ENCODE measurements around the gene TMEM260. TPM values are rescaled to one million over a fixed set of nuclear protein-coding genes. Genes with fewer than 3 reads are reported as not detected.

The TMEM260 gene
- total and polyA plus RNA-seq, 10 of the 15 experiments (the other 5 are each of a cell fraction or from before 2014, with no cell fraction given): 3.2 to 13.6 (median 11.0) TPM

GRCh38 chr14:56539862-56540261 lies 39.7 kb upstream of the TMEM260 start (continued):
- TF ChIP-seq MTA2 (IDR thresholded peaks at IDR 0.05; ENCODE audit: low read depth) (no peak), EZH2 (IDR thresholded peaks at IDR 0.05; ENCODE audit: borderline replicate concordance, control insufficient read depth, low read depth, low read length) (no peak), SIN3A (IDR thresholded peaks at IDR 0.05; ENCODE audit: low read depth, low read length) (no peak), ATF2 (IDR thresholded peaks at IDR 0.05; ENCODE audit: low read length) (no peak)

- ChIA-PET CTCF (no interaction called here), SMC1A (ENCODE audit: uncharacterized antibody, unreplicated experiment) (no interaction called here), RAD21 (ENCODE audit: unreplicated experiment) (no interaction called here), POLR2A (no interaction called here)
- no peak for FAIRE-seq
- no TSS peak for BruUV-seq (replicated peaks)
- Histone ChIP-seq H3K4me3 (no peak overlapping the region), H3K9me3 (replicated peaks; ENCODE audit: control insufficient read depth, insufficient read depth, low read length) (no peaks in the 10 kb centered on the region), H3K27me3 (replicated peaks in 1 of 2; ENCODE audit: control insufficient read depth in 2 of 2, insufficient read depth in 2 of 2, low read length in 1 of 2) (no peaks in the 10 kb centered on the region), H3K79me2 (ENCODE audit: control insufficient read depth, insufficient read depth, low read length) (no peaks in the 10 kb centered on the region), H3K27ac (ENCODE audit: control insufficient read depth, insufficient read depth) (no peak overlapping the region), H4K20me1 (ENCODE audit: control insufficient read depth, insufficient read depth) (no peaks in the 10 kb centered on the region), H3K9ac (ENCODE audit: control insufficient read depth, insufficient read depth, low read length) (no peak overlapping the region), H2AFZ (ENCODE audit: control insufficient read depth, low read depth, low read length) (no peak overlapping the region), H3K36me3 (ENCODE audit: control insufficient read depth in 2 of 2, insufficient read depth in 2 of 2, low read length in 1 of 2) (no peaks in the 10 kb centered on the region), H3K4me1 (ENCODE audit: control insufficient read depth, insufficient read depth, low read length) (no peaks in the 10 kb centered on the region), H3K4me2 (ENCODE audit: control insufficient read depth, insufficient read depth) (no peak overlapping the region)
- in situ Hi-C loops (cut with MboI) (no loop called here), intact Hi-C loops (cut with micrococcal nuclease; ENCODE audit: unreplicated experiment) (no loop called here)
- no peak for DNase-seq (ENCODE audit: low read depth, low spot score)
- no peak for ATAC-seq
- TF ChIP-seq, protein P1, sequence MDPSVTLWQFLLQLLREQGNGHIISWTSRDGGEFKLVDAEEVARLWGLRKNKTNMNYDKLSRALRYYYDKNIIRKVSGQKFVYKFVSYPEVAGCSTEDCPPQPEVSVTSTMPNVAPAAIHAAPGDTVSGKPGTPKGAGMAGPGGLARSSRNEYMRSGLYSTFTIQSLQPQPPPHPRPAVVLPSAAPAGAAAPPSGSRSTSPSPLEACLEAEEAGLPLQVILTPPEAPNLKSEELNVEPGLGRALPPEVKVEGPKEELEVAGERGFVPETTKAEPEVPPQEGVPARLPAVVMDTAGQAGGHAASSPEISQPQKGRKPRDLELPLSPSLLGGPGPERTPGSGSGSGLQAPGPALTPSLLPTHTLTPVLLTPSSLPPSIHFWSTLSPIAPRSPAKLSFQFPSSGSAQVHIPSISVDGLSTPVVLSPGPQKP (IDR thresholded peaks at IDR 0.05; ENCODE audit: low read depth, low read length): no peak
- TF ChIP-seq, protein P2, sequence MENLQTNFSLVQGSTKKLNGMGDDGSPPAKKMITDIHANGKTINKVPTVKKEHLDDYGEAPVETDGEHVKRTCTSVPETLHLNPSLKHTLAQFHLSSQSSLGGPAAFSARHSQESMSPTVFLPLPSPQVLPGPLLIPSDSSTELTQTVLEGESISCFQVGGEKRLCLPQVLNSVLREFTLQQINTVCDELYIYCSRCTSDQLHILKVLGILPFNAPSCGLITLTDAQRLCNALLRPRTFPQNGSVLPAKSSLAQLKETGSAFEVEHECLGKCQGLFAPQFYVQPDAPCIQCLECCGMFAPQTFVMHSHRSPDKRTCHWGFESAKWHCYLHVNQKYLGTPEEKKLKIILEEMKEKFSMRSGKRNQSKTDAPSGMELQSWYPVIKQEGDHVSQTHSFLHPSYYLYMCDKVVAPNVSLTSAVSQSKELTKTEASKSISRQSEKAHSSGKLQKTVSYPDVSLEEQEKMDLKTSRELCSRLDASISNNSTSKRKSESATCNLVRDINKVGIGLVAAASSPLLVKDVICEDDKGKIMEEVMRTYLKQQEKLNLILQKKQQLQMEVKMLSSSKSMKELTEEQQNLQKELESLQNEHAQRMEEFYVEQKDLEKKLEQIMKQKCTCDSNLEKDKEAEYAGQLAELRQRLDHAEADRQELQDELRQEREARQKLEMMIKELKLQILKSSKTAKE (IDR thresholded peaks at IDR 0.05; ENCODE audit: low read depth, poor library complexity, severe bottlenecking): no peak
- no peak for TF ChIP-seq TCF3 (IDR thresholded peaks at IDR 0.05; ENCODE audit: borderline replicate concordance, insufficient read depth, low read depth, low read length)
- TF ChIP-seq TCF7 (IDR thresholded peaks at IDR 0.05; ENCODE audit: borderline replicate concordance): no peak
- TF ChIP-seq NFXL1 (IDR thresholded peaks at IDR 0.05; ENCODE audit: borderline replicate concordance): no peak
- no peak for TF ChIP-seq TCF12 (IDR thresholded peaks at IDR 0.05; ENCODE audit: low read depth, low read length)
- TF ChIP-seq ETV6 (conservative IDR thresholded peaks at IDR 0.05 in 1 of 2, IDR thresholded peaks at IDR 0.05 in 1 of 2; ENCODE audit: borderline replicate concordance in 1 of 2, low read depth in 1 of 2): no peak
- TF ChIP-seq EED (IDR thresholded peaks at IDR 0.05; ENCODE audit: low read depth): no peak
- no peak for TF ChIP-seq NR2F1 (conservative IDR thresholded peaks at IDR 0.05)
- no peak for TF ChIP-seq CBX3 (IDR thresholded peaks at IDR 0.05; ENCODE audit: borderline replicate concordance, low read depth)
- TF ChIP-seq EP300 (IDR thresholded peaks at IDR 0.05; ENCODE audit: borderline replicate concordance in 1 of 2, control insufficient read depth in 1 of 2, low read depth in 2 of 2, low read length in 2 of 2): no peak
- no peak for TF ChIP-seq DPF2 (IDR thresholded peaks at IDR 0.05)
- TF ChIP-seq FOXM1 (IDR thresholded peaks at IDR 0.05; ENCODE audit: low read depth, low read length): no peak
- TF ChIP-seq STAT3 (IDR thresholded peaks at IDR 0.05; ENCODE audit: low read depth, low read length): no peak
Measured at GRCh38 chr14:56543436-56543835, 36.2 kb upstream of the TMEM260 start.

All from GM12878 (cell line).